Endothelial cell of umbilical vein (primary cell): Measurements from ENCODE around the gene FMN1.

Source experiments
- CTCF ChIP-seq, 2 donors: IDR thresholded peaks; 1 replicate in 1 of 2; 2 replicates in 1 of 2; pipeline ENCODE4 v1.5.1; 2011; ENCODE audit warnings: low read length in 2 of 2, mild to moderate bottlenecking in 2 of 2, moderate library complexity in 2 of 2, control low read depth in 1 of 2, inconsistent platforms in 1 of 2, low read depth in 1 of 2; ENCODE audit not compliant: insufficient read depth in 1 of 2; ENCODE audit errors: extremely low read depth in 1 of 2
- GATA2 ChIP-seq: IDR thresholded peaks from 2 replicates; pipeline ENCODE4 v1.7.0; 2011; ENCODE audit warnings: low read depth, mild to moderate bottlenecking, moderate library complexity, mixed read lengths, low read length; ENCODE audit not compliant: insufficient read length, insufficient read depth
- JUN ChIP-seq: IDR thresholded peaks from 2 replicates; pipeline ENCODE4 v1.6.1; 2011; ENCODE audit warnings: borderline replicate concordance, low read depth; ENCODE audit not compliant: insufficient read length, insufficient read depth
- POLR2A ChIP-seq: IDR thresholded peaks from 2 replicates; pipeline ENCODE4 v1.6.1; 2012; ENCODE audit warnings: low read depth, mild to moderate bottlenecking, control low read depth, low read length
- POLR2AphosphoS5 ChIP-seq: IDR thresholded peaks from 2 replicates; pipeline ENCODE4 v1.6.1; 2012; ENCODE audit warnings: low read depth, mild to moderate bottlenecking, control low read depth, low read length, moderate library complexity; ENCODE audit not compliant: insufficient read depth

DNA sequence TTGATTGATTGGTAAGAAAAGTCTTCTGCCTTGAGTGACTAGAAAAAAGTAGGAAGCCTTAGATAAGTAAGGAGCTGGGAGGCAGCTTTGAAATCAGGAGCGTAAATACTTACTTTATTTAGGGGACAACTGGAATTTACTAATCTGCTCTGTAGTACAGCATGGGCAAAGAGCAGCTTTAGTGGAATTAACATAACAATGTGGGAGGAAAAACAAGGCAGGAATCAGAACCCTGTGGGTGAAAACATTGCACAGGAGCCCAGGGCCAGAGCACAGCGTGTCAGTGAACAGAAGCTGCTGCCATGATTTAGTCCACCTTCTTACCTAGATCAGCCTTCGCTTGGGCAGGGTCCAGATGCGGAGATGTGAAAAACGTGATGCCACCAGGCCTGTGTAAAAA is 14.6 kb downstream of the FMN1 start:
- no peak for TF ChIP-seq POLR2A
- no peak for TF ChIP-seq CTCF (IDR thresholded peaks at IDR 0.05; ENCODE audit: extremely low read depth in 1 of 2, insufficient read depth in 1 of 2, low read depth in 1 of 2, low read length in 2 of 2)
- no peak for TF ChIP-seq POLR2AphosphoS5
- TF ChIP-seq GATA2 = no peak
- no peak for TF ChIP-seq JUN
